Measurements from ENCODE around the gene HDGFL2. TPM values are rescaled to one million over a fixed set of nuclear protein-coding genes. Genes with fewer than 3 reads are reported as not detected.

The HDGFL2 gene
- total and polyA plus RNA-seq, 10 of the 15 experiments (the other 5 are each of a cell fraction or from before 2014, with no cell fraction given), result 0.16 to 56.9 (median 25.3) TPM

DNA sequence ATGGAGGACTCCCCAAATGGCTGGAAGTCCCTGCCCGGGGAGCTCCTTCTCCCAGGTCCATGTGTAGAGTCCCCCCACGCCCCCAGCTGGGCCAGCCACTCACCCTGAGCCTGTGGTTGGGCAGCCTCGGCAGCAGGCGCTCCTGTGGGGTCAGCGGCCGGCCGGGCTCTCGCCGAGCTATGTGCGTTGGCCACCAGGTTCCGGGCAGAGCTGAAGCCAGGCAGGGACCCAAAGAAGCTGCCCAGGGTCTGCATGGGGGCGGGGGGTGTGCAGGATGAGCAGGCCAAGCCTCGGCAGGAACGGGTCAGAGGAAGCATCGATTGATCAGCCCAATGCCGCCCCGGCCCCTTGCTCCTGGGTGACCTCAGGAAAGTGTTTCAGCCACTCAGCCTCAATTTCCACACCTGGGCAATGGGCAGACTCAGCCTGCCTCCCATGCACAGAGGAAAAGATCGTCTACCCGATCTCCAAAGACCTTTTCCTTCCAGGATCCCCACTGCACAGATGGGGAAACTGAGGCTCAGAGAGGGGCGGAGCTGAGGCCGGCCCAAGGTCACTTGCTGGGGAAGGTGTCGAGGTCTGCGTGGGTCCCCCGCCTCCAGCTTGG lies 45.5 kb downstream of the HDGFL2 start:
- Histone ChIP-seq H3K27me3 (replicated peaks in 1 of 2; ENCODE audit: control insufficient read depth in 2 of 2, insufficient read depth in 2 of 2, low read length in 1 of 2) (no peaks in the 10 kb centered on the region), H3K36me3 (ENCODE audit: control insufficient read depth in 2 of 2, insufficient read depth in 2 of 2, low read length in 1 of 2) (no peaks in the 10 kb centered on the region), H3K9ac (ENCODE audit: control insufficient read depth, insufficient read depth, low read length) (no peak overlapping the region), H3K27ac (ENCODE audit: control insufficient read depth, insufficient read depth) (no peak overlapping the region), H3K4me2 (ENCODE audit: control insufficient read depth, insufficient read depth) (no peak overlapping the region), H4K20me1 (ENCODE audit: control insufficient read depth, insufficient read depth) (no peaks in the 10 kb centered on the region), H3K4me1 (ENCODE audit: control insufficient read depth, insufficient read depth, low read length) (no peaks in the 10 kb centered on the region), H3K4me3 (no peak overlapping the region), H3K9me3 (replicated peaks; ENCODE audit: control insufficient read depth, insufficient read depth, low read length) (no peaks in the 10 kb centered on the region), H3K79me2 (ENCODE audit: control insufficient read depth, insufficient read depth, low read length) (no peaks in the 10 kb centered on the region), H2AFZ (ENCODE audit: control insufficient read depth, low read depth, low read length) (no peak overlapping the region)
- DNase-seq (ENCODE audit: low read depth, low spot score) (no peak), FAIRE-seq (no peak), ATAC-seq (no peak)
- in situ Hi-C loops (cut with MboI), result no loop called here
- TF ChIP-seq ZNF274 (IDR thresholded peaks at IDR 0.05; ENCODE audit: insufficient read depth, insufficient read length) (no peak), SUZ12 (IDR thresholded peaks at IDR 0.05; ENCODE audit: unreplicated experiment) (no peak), SIX5 (IDR thresholded peaks at IDR 0.05; ENCODE audit: low read depth, low read length, severe bottlenecking) (no peak), SPI1 (IDR thresholded peaks at IDR 0.05; ENCODE audit: borderline replicate concordance, insufficient read depth, low read depth, low read length) (no peak), ESRRA (IDR thresholded peaks at IDR 0.05; ENCODE audit: low read length) (no peak), SMAD5 (IDR thresholded peaks at IDR 0.05; ENCODE audit: low read depth) (no peak), POLR2AphosphoS2 (IDR thresholded peaks at IDR 0.05; ENCODE audit: low read depth, low read length) (no peak), POLR2AphosphoS5 (IDR thresholded peaks at IDR 0.05; ENCODE audit: low read length) (no peak), SREBF2 (IDR thresholded peaks at IDR 0.05; ENCODE audit: low read length) (no peak), IRF5 (IDR thresholded peaks at IDR 0.05; ENCODE audit: borderline replicate concordance) (no peak), RBBP5 (conservative IDR thresholded peaks at IDR 0.05) (no peak), STAT1 (conservative IDR thresholded peaks at IDR 0.05) (no peak), CBX5 (IDR thresholded peaks at IDR 0.05; ENCODE audit: low read depth) (no peak), SMC3 (IDR thresholded peaks at IDR 0.05; ENCODE audit: borderline replicate concordance, low read length) (no peak), E2F8 (IDR thresholded peaks at IDR 0.05; ENCODE audit: low read depth, partially characterized antibody) (no peak), SRF (IDR thresholded peaks at IDR 0.05; ENCODE audit: low read depth in 2 of 2, low read length in 2 of 2) (no peak), GABPA (IDR thresholded peaks at IDR 0.05; ENCODE audit: low read depth) (no peak), HDAC6 (IDR thresholded peaks at IDR 0.05; ENCODE audit: unreplicated experiment) (no peak)
- TF ChIP-seq, protein P1, sequence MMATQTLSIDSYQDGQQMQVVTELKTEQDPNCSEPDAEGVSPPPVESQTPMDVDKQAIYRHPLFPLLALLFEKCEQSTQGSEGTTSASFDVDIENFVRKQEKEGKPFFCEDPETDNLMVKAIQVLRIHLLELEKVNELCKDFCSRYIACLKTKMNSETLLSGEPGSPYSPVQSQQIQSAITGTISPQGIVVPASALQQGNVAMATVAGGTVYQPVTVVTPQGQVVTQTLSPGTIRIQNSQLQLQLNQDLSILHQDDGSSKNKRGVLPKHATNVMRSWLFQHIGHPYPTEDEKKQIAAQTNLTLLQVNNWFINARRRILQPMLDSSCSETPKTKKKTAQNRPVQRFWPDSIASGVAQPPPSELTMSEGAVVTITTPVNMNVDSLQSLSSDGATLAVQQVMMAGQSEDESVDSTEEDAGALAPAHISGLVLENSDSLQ (IDR thresholded peaks at IDR 0.05), result no peak
- no TSS peak for BruUV-seq (replicated peaks)
- CTCF ChIA-PET, result interaction anchor here (0.5 to 1.4 kb wide), 3 partner anchors 9 to 251 kb away, joined by 3 read pairs; no protein-coding TSS in a partner anchor
- RAD21 ChIA-PET (ENCODE audit: unreplicated experiment), result no interaction called here
- SMC1A ChIA-PET (ENCODE audit: uncharacterized antibody, unreplicated experiment), result no interaction called here
- POLR2A ChIA-PET, result no interaction called here
- 43% methylated on average over 24 of the region's 24 CpGs for WGBS (ENCODE audit: insufficient coverage, insufficient replicate concordance, low lambda C conversion rate, missing lambda C conversion rate)
- intact Hi-C loops (cut with micrococcal nuclease; ENCODE audit: unreplicated experiment), result no loop called here

Data from GM12878 (cell line).